Loucy (cell line): Measurements from ENCODE around the gene HCAR1.
"Not testable (repeated sequence)": the region's sequence is repeated elsewhere in the genome, so short reads cannot be mapped to it uniquely, and the experiment has no call there.

ENCODE experiments used
- H2AFZ ChIP-seq: fragments of 200-600 bp; sonication (generic); 2 replicates; pipeline ENCODE4 v1.6.0; 2016; ENCODE audit warnings: antibody characterized with exemption, mild to moderate bottlenecking, low read length, moderate library complexity
- H3F3A ChIP-seq: fragments of 200-600 bp; 2 replicates; pipeline ENCODE4 v1.6.0; 2016; ENCODE audit warnings: antibody characterized with exemption, low read depth, mild to moderate bottlenecking
- H3K27me3 ChIP-seq: fragments of 200-600 bp; sonication (generic); 2 replicates; pipeline ENCODE4 v1.6.1; 2014; ENCODE audit warnings: low read length, mild to moderate bottlenecking; ENCODE audit not compliant: insufficient read depth, poor library complexity, severe bottlenecking
- H3K36me3 ChIP-seq: fragments of 200-600 bp; sonication (generic); 2 replicates; pipeline ENCODE4 v1.6.1; 2016; ENCODE audit warnings: low read length; ENCODE audit not compliant: insufficient read depth
- H3K4me1 ChIP-seq: fragments of 200-600 bp; sonication (generic); 2 replicates; pipeline ENCODE4 v1.5.1; 2014; ENCODE audit warnings: low read length, mild to moderate bottlenecking; ENCODE audit not compliant: insufficient read depth, poor library complexity, severe bottlenecking
- H3K4me2 ChIP-seq: fragments of 200-600 bp; sonication (generic); 2 replicates; pipeline ENCODE4 v1.6.0; 2014; ENCODE audit warnings: antibody characterized with exemption, low read length, low read depth, mild to moderate bottlenecking; ENCODE audit not compliant: poor library complexity, severe bottlenecking
- H3K4me3 ChIP-seq: fragments of 200-600 bp; sonication (generic); 2 replicates; pipeline ENCODE4 v1.5.1; 2014; ENCODE audit warnings: low read length, mild to moderate bottlenecking, mixed read lengths; ENCODE audit not compliant: poor library complexity, severe bottlenecking
- H3K79me2 ChIP-seq: fragments of 200-600 bp; sonication (generic); 2 replicates; pipeline ENCODE4 v1.6.1; 2014; ENCODE audit warnings: low read length; ENCODE audit not compliant: insufficient read depth
- H3K9ac ChIP-seq: fragments of 200-600 bp; sonication (generic); 2 replicates; pipeline ENCODE4 v1.6.0; 2014; ENCODE audit warnings: mild to moderate bottlenecking, low read depth, low read length, moderate library complexity; ENCODE audit not compliant: poor library complexity, severe bottlenecking
- H3K9me2 ChIP-seq: fragments of 200-600 bp; sonication (generic); replicated peaks from 2 replicates; pipeline ENCODE4 v1.6.1; 2016; ENCODE audit warnings: low read depth, low read length, mixed read lengths
- H3K9me3 ChIP-seq: fragments of 200-600 bp; sonication (generic); 2 replicates; pipeline ENCODE4 v1.6.1; 2014; ENCODE audit warnings: mild to moderate bottlenecking, antibody characterized with exemption, low read length, low read depth; ENCODE audit not compliant: insufficient read depth
- H4K20me1 ChIP-seq: fragments of 200-600 bp; sonication (generic); 2 replicates; pipeline ENCODE4 v1.6.0; 2014; ENCODE audit warnings: antibody characterized with exemption, low read length, mild to moderate bottlenecking; ENCODE audit not compliant: insufficient read depth, poor library complexity, severe bottlenecking
- EZH2phosphoT487 ChIP-seq: fragments of 200-600 bp; IDR thresholded peaks from 2 replicates; pipeline ENCODE4 v1.6.1; 2018; ENCODE audit warnings: antibody characterized with exemption, mild to moderate bottlenecking, moderate library complexity, borderline replicate concordance
- TF ChIP-seq, protein P1 (sequence below): fragments of 200-600 bp; sonication (generic); conservative IDR thresholded peaks from 2 replicates; pipeline ENCODE4 v1.5.1; 2014; ENCODE audit warnings: mild to moderate bottlenecking, antibody characterized with exemption, low read length

The HCAR1 gene

DNA sequence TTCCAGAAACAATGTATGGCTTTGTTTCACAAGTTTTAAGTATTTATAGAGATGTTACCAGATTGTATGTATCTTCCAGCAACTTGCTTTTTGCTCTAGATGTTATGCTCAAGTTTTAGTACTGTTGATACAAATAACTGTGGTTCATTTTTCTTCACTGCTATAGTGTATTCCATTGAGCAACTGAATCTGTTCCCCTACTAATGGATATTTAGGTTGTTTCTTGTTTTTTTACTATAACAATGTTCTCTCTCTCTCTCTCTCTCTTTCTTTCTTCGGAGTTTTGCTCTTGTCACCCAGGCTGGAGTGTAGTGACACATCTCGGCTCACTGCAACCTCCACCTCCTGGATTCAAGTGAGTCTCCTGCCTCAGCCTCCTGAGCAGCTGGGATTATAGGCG lies 44.1 kb downstream of the HCAR1 start:
- Histone ChIP-seq H3K36me3 (no peaks in the 10 kb centered on the region), H3K9me3 (no peaks in the 10 kb centered on the region), H4K20me1 (no peaks in the 10 kb centered on the region), H3F3A (no peaks in the 10 kb centered on the region), H3K9me2 (no peaks in the 10 kb centered on the region), H3K4me3 (no peak overlapping the region), H2AFZ (no peak overlapping the region), H3K27me3 (no peaks in the 10 kb centered on the region), H3K4me1 (no peaks in the 10 kb centered on the region), H3K79me2 (no peaks in the 10 kb centered on the region), H3K9ac (no peak overlapping the region), H3K4me2 (no peak overlapping the region)
- TF ChIP-seq EZH2phosphoT487 = no peak
- TF ChIP-seq, protein P1, sequence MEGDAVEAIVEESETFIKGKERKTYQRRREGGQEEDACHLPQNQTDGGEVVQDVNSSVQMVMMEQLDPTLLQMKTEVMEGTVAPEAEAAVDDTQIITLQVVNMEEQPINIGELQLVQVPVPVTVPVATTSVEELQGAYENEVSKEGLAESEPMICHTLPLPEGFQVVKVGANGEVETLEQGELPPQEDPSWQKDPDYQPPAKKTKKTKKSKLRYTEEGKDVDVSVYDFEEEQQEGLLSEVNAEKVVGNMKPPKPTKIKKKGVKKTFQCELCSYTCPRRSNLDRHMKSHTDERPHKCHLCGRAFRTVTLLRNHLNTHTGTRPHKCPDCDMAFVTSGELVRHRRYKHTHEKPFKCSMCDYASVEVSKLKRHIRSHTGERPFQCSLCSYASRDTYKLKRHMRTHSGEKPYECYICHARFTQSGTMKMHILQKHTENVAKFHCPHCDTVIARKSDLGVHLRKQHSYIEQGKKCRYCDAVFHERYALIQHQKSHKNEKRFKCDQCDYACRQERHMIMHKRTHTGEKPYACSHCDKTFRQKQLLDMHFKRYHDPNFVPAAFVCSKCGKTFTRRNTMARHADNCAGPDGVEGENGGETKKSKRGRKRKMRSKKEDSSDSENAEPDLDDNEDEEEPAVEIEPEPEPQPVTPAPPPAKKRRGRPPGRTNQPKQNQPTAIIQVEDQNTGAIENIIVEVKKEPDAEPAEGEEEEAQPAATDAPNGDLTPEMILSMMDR = no peak

DNA sequence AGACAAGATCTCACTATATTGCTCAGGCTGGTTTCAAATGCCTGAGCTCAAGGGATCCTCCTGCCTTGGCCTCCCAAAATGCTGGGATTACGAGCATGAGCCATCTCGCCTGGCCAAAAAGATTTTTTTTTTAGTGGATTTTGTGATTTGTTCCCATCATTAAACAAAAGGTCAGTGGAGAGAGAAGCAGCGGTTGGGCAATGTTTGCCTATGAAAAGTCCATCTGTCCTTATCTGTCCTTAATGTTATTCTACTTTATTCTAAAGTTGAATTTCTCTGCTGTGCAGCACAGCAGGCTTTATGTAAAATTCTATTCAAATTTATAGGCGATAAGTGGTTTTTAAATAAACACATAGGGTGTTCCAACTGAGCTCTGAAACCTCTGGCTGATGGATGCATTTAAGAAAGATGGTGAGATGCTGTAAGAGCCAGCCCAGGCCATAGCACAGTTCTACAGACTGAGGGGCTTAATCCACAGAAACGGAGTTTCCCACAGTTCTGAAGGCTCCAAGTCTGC lies 46.3 kb downstream of the HCAR1 start:
- no peaks in the 10 kb centered on the region for H4K20me1 ChIP-seq
- no peaks in the 10 kb centered on the region for H3K9me2 ChIP-seq
- H2AFZ ChIP-seq = no peak overlapping the region
- H3K27me3 ChIP-seq = no peaks in the 10 kb centered on the region
- no peaks in the 10 kb centered on the region for H3K4me1 ChIP-seq
- H3F3A ChIP-seq = no peaks in the 10 kb centered on the region
- no peak overlapping the region for H3K4me3 ChIP-seq
- no peak overlapping the region for H3K9ac ChIP-seq
- TF ChIP-seq, protein P1 = no peak
- no peak for TF ChIP-seq EZH2phosphoT487
- no peaks in the 10 kb centered on the region for H3K36me3 ChIP-seq
- H3K9me3 ChIP-seq = no peaks in the 10 kb centered on the region
- no peak overlapping the region for H3K4me2 ChIP-seq
- H3K79me2 ChIP-seq = no peaks in the 10 kb centered on the region

DNA sequence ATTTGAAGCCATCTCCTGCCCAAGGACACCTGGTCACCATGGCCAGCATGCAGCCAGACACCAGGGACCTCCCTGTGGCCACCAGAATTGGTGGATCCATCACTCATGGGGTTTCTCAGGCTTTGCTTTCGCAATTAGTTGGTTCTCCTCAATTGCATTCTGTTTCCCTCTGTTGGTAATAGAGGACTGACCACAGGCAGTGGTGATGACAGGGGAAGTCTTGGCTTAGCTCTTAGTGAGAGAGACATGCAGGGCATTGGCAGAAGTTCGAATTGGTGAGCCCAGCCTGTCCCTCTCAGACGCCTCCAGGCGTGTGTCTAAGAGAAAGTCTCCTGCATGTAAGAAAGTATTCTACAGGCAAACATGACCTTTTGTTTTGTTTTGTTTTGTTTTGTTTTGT lies 48.8 kb downstream of the HCAR1 start:
- H3K27me3 ChIP-seq = no peaks in the 10 kb centered on the region
- no peak overlapping the region for H3K4me3 ChIP-seq
- H3K4me2 ChIP-seq = no peak overlapping the region
- no peaks in the 10 kb centered on the region for H3K79me2 ChIP-seq
- no peak for TF ChIP-seq EZH2phosphoT487
- TF ChIP-seq, protein P1 = no peak
- no peaks in the 10 kb centered on the region for H3K36me3 ChIP-seq
- H3F3A ChIP-seq = no peaks in the 10 kb centered on the region
- no peak overlapping the region for H3K9ac ChIP-seq
- no peaks in the 10 kb centered on the region for H4K20me1 ChIP-seq
- H2AFZ ChIP-seq = no peak overlapping the region
- no peaks in the 10 kb centered on the region for H3K4me1 ChIP-seq
- no peaks in the 10 kb centered on the region for H3K9me3 ChIP-seq
- H3K9me2 ChIP-seq = no peaks in the 10 kb centered on the region

DNA sequence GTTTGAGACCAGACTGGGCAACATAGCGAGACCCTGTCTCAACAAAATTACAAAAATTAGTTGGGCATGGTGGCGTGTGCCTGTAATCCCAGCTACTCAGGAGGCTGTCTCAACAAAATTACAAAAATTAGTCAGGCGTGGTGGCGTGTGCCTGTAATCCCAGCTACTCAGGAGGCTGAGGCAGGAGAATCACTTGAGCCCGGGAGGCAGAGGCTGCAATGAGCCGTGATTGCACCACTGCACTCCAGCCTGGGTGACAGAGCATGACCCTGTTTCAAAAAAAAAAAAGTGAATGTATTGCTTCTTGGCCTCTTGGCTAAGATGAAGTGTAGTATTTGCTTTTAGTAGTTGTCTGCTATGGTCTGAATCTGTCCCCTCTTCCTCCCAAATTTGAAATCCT lies 49.7 kb downstream of the HCAR1 start:
- H4K20me1 ChIP-seq, H3K9ac ChIP-seq, H3K36me3 ChIP-seq, H3K4me2 ChIP-seq, H3K4me3 ChIP-seq, H3K4me1 ChIP-seq, H3K9me2 ChIP-seq, H2AFZ ChIP-seq, H3K79me2 ChIP-seq, H3K9me3 ChIP-seq, H3F3A ChIP-seq, H3K27me3 ChIP-seq: not testable (repeated sequence)

DNA sequence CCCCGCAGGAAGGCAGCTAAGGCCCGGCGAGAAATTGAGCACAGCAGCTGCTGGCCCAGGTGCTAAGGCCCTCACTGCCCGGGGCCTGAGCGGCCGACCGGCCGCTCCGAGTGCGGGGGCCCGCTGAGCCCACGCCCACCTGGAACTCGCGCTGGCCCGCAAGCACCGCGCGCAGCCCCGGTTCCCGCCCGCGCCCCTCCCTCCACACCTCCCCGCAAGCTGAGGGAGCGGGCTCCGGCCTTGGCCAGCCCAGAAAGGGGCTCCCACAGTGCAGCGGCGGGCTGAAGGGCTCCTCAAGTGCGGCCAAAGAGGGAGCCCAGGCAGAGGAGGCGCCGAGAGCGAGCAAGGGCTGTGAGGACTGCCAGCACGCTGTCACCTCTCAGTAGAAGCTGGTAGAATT lies 53.9 kb downstream of the HCAR1 start:
- not testable (repeated sequence) for H3K4me3 ChIP-seq, H3K4me2 ChIP-seq, H3K27me3 ChIP-seq, H3K9ac ChIP-seq, H3K79me2 ChIP-seq, H3K36me3 ChIP-seq, H3K9me2 ChIP-seq, H3K9me3 ChIP-seq, H3F3A ChIP-seq, H3K4me1 ChIP-seq, H4K20me1 ChIP-seq, H2AFZ ChIP-seq
